HG03457 (cell line): ENCODE results near the gene DAPL1.
"Not testable (repeated sequence)": the region's sequence is repeated elsewhere in the genome, so short reads cannot be mapped to it uniquely, and the experiment has no call there.

ENCODE experiments used
- ATAC-seq: cut with Tn5 transposase; IDR thresholded peaks from one replicate; pipeline ENCODE4 v1.9.1; 2021; ENCODE audit warnings: moderate number of reproducible peaks; ENCODE audit not compliant: unreplicated experiment

DAPL1 gene

DNA sequence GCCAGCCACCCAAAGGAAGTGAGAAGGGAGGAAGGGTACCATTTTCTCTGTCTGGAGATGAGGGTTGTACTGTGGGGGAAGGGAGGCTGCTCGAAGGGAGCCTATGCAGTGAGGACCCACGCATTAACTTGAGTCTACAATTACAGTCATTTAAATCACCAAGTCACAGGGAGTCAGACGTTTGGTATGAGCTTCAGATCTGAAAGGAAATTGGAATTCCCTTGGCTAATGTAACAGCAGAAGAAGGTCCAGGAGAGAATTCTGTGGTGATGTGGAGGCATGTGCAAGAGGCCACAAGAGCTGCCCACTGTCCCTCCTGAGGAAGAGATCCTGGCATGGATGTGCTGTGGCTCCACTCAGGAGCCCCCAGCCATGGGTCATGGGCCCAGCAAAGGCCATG lies 22.5 kb downstream of the DAPL1 start:
- no peak for ATAC-seq

- no peak for ATAC-seq
These were observed 23.4 kb downstream of the DAPL1 start for GRCh38 chr2:158818511-158818910.

GRCh38 chr2:158822193-158822592 lies 27.1 kb downstream of the DAPL1 start:
- no peak for ATAC-seq

- no peak for ATAC-seq
These were observed 28.5 kb downstream of the DAPL1 start for GRCh38 chr2:158823486-158824237.

DNA sequence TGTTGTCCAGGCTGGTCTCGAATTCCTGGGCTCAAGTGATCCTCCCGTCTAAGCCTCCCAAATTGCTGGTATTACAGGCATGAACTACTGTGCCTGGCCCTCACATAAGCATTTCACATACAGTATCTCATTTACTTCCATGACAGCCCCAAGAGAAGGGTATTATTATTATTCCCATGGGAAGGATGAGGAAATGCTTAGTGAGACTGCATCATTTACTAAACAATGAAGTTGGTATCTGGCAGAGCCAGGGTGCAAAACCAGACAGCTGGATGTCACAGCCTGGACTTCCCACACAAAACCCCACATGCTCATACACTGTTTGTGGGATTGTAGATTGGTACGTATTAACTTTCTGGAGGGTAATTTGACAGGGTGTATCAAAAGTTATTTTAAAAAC lies 29.9 kb downstream of the DAPL1 start:
- no peak for ATAC-seq

- ATAC-seq: no peak
These were observed 31.8 kb downstream of the DAPL1 start for GRCh38 chr2:158826965-158827364.

DNA sequence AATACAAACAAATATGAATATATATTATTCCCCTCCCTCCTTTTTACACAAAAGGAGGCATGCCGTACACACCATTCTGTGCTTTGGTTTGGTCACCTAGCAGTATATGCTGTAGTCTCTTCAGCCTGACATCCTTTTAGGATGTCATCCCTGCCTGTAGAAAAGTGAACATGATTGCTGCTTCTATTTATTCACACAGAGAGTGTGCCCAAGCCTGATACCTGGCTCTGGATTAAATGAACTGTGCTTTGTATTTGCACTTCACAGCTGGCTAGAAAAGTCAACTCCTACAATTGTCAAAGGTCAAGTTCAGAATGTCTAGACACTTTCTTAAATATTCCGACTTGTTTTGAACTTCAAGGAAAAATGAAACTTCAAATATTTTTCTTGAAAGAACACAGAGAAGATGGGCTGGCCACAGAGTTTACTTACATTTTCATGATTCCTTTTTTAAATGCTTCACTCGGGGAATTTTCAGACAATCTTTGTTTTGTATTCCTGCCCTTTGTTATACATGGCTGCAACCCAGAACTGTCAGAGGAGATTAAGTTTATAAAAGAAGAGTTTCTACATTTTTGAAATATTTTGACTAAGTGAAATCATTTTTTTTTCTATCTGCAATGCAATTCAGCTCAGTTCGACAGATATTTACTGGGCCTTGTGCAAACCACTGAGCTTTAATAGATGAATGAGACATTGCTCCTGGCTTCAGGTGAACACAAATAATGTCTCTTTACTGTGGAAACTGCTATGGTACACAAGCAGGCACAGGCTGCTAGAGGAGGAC lies 33.5 kb downstream of the DAPL1 start:
- no peak for ATAC-seq

DNA sequence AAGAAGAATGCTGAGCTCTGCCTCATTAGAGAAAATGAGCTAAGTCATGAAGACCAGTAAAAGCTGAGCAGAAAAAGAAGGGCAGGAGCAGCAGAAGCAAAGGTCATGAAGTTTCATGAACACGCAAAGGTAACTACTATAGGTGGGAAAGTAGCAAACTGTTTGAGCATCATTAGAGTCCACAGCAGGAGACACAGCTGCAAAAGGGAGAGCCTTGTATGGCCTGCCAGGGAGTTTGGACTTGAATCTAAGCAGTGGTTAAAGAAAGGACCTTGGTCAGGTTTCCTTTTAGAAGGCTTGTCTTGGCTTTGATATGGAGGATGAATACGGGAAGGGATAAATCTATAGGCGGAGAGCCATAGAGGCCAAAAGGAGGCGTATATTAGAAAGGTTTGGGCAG lies 34.0 kb downstream of the DAPL1 start:
- ATAC-seq: no peak

GRCh38 chr2:158830201-158830600 lies 35.1 kb downstream of the DAPL1 start:
- ATAC-seq: no peak

DNA sequence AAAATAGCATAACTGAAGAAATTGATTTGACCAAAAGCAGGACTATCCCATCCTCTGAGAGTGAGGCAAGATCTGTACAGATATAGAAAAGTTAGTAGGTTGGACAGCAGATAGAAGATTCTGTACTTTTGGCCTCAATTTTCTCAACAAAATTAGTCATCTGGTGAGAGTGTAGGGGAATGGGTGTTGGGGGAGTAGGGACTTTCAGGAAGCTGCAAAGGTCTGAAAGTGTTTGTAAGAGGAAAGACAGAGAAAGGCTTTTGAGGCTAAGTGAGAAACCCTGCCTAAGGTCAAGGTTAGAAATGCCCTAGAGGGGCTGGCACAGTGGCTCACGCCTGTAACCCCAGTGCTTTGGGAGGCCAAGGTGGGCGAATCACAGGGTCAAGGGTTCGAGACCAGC lies 40.3 kb downstream of the DAPL1 start:
- ATAC-seq: no peak

DNA sequence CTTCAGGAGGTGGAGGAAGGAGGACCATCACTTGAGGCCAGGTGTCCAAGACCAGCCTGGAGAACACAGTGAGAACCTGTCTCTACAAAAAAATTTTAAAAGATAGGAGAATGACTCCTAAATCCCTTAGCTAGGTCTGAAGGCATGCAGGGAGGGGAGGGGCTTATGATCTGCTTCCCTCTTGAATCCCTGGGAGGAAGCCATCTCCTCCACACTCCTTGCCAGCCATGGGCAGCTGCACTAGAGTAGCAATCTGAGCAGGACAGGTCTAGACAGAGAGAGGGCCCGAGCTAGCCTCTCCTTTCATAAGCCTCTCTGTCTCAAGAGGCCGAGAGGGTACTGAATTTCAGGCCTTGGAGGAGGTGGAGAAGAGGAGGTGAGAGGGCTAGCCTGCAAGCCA lies 42.5 kb downstream of the DAPL1 start:
- no peak for ATAC-seq

DNA sequence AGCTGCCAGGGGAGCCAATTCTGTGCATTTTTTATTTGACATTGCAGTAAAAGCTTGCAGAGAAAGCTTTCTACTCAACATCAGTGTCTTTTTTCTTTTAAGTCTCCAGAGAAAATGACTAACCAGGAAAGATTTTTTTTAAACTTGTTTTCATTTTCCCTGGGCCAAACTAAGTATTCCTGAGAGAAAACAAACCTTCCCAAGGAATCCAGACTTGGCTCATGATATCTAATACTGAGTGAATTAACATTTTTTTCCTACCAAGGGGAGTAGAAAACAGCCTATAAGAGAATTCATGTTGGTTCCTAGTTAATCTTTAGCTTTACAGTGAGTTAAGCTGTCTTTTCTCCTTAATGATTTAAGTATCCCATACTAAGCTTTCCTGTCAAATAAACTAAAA lies 46.7 kb downstream of the DAPL1 start:
- no peak for ATAC-seq

GRCh38 chr2:158845444-158845843 lies 50.3 kb downstream of the DAPL1 start:
- no peak for ATAC-seq

DNA sequence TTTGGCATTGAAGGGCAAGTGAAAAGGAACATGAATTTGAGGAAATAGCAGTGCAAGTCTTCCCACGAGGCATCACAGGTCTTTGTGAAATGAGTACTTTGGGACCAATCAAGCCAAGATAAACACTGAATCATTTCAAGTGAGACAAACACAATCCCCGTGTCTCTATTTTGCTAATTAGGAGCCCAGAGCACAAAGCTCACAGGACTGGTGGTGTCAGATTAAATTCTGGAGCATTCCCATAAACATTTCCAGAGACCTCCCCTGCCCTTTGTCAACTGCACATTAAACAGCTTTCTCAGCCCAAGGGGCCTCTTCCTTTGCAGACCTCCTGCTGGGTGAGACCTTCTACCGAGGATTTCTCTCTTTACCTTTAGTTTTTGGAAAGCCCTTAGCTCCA lies 50.7 kb downstream of the DAPL1 start:
- no peak for ATAC-seq

GRCh38 chr2:158847526-158847925 lies 52.4 kb downstream of the DAPL1 start:
- not testable (repeated sequence) for ATAC-seq

DNA sequence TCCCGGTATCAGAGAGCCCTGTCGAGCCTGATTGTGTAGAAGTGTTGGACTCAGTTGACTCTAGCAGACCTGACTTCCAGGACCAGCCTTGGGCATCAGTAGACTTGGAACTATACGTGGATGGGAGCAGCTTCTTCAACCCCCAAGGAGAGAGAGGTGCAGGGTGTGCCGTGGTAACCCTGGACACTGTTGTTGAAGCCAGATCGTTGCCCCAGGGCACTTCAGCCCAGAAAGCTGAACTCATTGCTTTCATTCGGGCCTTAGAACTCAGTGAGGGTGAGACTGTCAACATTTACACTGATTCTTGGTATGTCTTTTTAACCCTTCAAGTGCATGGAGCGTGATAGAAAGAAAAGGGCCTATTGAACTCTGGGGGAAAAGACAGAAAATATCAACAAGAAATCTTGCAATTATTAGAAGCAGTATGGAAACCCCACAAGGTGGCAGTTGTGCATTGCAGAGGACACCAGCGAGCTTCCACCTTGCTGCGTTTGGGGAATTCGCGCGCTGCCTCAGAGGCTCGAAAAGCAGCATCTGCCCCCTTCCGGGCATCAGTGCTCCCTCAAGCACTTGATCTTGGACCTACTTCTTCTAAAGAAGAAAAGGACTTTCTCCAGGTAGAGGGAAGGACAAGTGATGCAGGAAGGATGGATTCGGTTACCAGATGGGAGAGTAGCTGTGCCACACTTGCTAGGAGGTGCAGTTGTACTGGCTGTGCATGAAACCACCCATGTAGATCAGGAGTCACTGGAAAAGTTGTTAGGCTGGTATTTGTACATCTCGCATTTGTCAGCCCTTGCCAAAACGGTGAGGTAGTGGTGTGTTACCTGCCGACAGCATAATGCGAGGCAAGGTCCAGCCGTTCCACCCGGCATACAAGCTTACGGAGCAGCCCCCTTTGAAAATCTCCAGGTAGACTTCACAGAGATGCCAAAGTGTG lies 53.2 kb downstream of the DAPL1 start:
- not testable (repeated sequence) for ATAC-seq

DNA sequence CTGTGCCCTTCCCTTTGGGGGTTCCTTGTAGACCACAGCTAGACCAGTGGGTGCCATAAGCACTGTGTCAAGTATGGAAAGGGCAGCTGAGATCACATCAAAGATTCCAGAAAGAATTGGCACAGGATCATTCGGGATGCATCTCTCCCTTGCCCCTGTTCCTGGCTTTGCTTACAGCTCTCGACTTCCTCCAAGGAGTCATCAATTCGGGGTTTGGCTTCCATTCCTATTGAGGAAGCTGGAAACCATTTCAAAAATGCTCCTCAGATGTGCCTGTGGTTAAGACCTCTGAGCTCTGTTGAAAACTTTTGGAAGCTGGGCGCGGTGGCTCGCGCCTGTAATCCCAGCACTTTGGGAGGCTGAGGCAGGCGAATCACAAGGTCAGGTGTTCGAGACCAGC lies 65.1 kb downstream of the DAPL1 start:
- not testable (repeated sequence) for ATAC-seq

- ATAC-seq: not testable (repeated sequence)
These were observed 66.5 kb downstream of the DAPL1 start for GRCh38 chr2:158861626-158862025.

- not testable (repeated sequence) for ATAC-seq
These were observed 70.4 kb downstream of the DAPL1 start for GRCh38 chr2:158865469-158865868.
